ENCODE data around the gene GBP1. TPM values are rescaled to one million over a fixed set of nuclear protein-coding genes. Genes with fewer than 3 reads are reported as not detected.
"Not testable (repeated sequence)": the region's sequence is repeated elsewhere in the genome, so short reads cannot be mapped to it uniquely, and the experiment has no call there.

GBP1 gene
- total and polyA plus RNA-seq, 9 donors = 15.2 to 41.7 (median 20.8) TPM

GRCh38 chr1:89037186-89037585 is 27.8 kb downstream of the GBP1 start:
- no peaks in the 10 kb centered on the region for H3K27me3 ChIP-seq
- 82 to 86% (median 85%) methylated on average over 1 of the region's 1 CpG for WGBS, 3 donors
- H3K36me3 ChIP-seq = no peaks in the 10 kb centered on the region
- no peak overlapping the region for H3K27ac ChIP-seq
- peaks cover 0 to 6% of the 10 kb centered on the region in 2 donors for H3K9me3 ChIP-seq
- no peaks in the 10 kb centered on the region for H3K4me1 ChIP-seq (ENCODE audit: insufficient read depth)
- intact Hi-C loops (cut with DNase I) = no loop called here
- no peak overlapping the region for H3K4me3 ChIP-seq
- no peak for TF ChIP-seq EP300 (IDR thresholded peaks at IDR 0.05)
- TF ChIP-seq, protein P1, sequence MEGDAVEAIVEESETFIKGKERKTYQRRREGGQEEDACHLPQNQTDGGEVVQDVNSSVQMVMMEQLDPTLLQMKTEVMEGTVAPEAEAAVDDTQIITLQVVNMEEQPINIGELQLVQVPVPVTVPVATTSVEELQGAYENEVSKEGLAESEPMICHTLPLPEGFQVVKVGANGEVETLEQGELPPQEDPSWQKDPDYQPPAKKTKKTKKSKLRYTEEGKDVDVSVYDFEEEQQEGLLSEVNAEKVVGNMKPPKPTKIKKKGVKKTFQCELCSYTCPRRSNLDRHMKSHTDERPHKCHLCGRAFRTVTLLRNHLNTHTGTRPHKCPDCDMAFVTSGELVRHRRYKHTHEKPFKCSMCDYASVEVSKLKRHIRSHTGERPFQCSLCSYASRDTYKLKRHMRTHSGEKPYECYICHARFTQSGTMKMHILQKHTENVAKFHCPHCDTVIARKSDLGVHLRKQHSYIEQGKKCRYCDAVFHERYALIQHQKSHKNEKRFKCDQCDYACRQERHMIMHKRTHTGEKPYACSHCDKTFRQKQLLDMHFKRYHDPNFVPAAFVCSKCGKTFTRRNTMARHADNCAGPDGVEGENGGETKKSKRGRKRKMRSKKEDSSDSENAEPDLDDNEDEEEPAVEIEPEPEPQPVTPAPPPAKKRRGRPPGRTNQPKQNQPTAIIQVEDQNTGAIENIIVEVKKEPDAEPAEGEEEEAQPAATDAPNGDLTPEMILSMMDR (IDR thresholded peaks at IDR 0.05) = no peak
- no peak for TF ChIP-seq POLR2A (IDR thresholded peaks at IDR 0.05)
- no peak for DNase-seq

- Histone ChIP-seq H3K4me3 (no peak overlapping the region), H3K36me3 (no peaks in the 10 kb centered on the region), H3K27ac (no peak overlapping the region), H3K9me3 (peaks cover 0 to 6% of the 10 kb centered on the region in 2 donors), H3K4me1 (ENCODE audit: insufficient read depth) (no peaks in the 10 kb centered on the region), H3K27me3 (no peaks in the 10 kb centered on the region)
- TF ChIP-seq POLR2A (IDR thresholded peaks at IDR 0.05) (no peak), EP300 (IDR thresholded peaks at IDR 0.05) (no peak)
- TF ChIP-seq, protein P1 (IDR thresholded peaks at IDR 0.05) = no peak
- intact Hi-C loops (cut with DNase I) = no loop called here
- DNase-seq = no peak
- 76 to 83% (median 83%) methylated on average over 1 of the region's 1 CpG for WGBS, 3 donors
These were observed 29.9 kb downstream of the GBP1 start for GRCh38 chr1:89035080-89035479.

DNA sequence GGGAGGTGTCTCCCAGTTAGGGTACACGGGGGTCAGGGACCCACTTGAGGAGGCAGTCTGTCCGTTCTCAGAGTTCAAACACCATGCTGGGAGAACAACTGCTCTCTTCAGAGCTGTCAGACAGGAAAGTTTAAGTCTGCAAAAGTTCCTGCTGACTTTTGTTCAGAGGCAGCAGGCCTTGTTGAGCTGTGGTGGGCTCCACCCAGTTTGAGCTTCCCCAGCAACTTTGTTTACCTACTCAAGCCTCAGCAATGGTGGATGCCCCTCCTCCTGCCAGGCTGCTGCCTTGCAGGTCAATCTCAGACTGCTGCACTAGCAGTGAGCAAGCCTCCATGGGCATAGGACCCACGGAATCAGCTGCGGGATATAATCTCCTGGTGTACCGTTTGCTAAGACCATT is 31.0 kb downstream of the GBP1 start:
- H3K9me3 ChIP-seq; H3K27me3 ChIP-seq; H3K36me3 ChIP-seq; DNase-seq; intact Hi-C loops (cut with DNase I); H3K27ac ChIP-seq; H3K4me1 ChIP-seq (ENCODE audit: insufficient read depth); H3K4me3 ChIP-seq: not testable (repeated sequence)
- 91 to 94% (median 93%) methylated on average over 5 of the region's 5 CpGs for WGBS, 3 donors

GRCh38 chr1:89029051-89029450 is 36.0 kb downstream of the GBP1 start:
- intact Hi-C loops (cut with DNase I); DNase-seq; H3K4me1 ChIP-seq (ENCODE audit: insufficient read depth); H3K36me3 ChIP-seq; H3K27me3 ChIP-seq; H3K27ac ChIP-seq; H3K9me3 ChIP-seq; H3K4me3 ChIP-seq: not testable (repeated sequence)
- WGBS, 3 donors = 90 to 95% (median 91%) methylated on average over 2 of the region's 2 CpGs

DNA sequence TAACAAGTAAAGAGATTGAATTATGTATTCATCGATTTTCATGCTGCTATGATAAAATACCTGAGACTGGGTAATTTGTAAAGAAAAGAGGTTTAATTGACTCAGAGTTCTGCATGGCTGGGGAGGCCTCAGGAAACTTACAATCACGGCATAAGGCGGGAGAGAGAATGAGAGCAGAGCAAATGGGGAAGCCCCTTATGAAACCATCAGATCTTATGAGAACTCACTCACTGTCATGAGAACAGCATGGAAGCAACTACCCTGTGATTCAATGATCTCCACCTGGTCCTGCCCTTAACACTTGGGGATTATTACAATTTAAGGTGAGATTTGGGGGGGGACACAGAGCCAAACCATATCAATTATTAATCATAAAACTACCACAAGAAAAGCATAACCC is 39.1 kb downstream of the GBP1 start:
- TF ChIP-seq, protein P1 (IDR thresholded peaks at IDR 0.05) = no peak
- TF ChIP-seq POLR2A (IDR thresholded peaks at IDR 0.05) (no peak), EP300 (IDR thresholded peaks at IDR 0.05) (no peak)
- Histone ChIP-seq H3K9me3 (no peaks in the 10 kb centered on the region), H3K36me3 (no peaks in the 10 kb centered on the region), H3K27me3 (no peaks in the 10 kb centered on the region), H3K27ac (no peak overlapping the region), H3K4me1 (ENCODE audit: insufficient read depth) (peaks cover 4% of the 10 kb centered on the region), H3K4me3 (no peak overlapping the region)
- DNase-seq = no peak
- intact Hi-C loops (cut with DNase I) = no loop called here
- WGBS, 3 donors = 93 to 98% (median 96%) methylated on average over 3 of the region's 3 CpGs

DNA sequence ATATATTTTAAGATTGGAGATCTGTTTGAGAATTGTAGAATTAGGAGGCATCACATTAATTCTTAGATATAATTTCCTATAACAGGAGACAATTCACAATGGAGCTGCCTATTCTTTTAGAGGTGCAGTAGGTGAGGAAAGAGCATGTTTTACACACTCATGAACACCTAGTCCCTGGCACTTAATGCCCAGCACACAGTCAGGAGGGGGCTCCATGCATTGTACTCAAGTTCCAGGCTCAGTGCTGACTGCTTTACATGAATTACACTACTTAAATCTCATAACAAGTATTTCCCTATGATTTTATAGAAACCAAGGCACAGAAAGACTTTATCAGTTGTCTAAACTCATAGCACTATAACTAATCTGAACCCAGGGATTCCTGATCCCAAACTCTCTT is 42.0 kb downstream of the GBP1 start:
- Histone ChIP-seq H3K9me3 (no peaks in the 10 kb centered on the region), H3K27me3 (no peaks in the 10 kb centered on the region), H3K4me1 (ENCODE audit: insufficient read depth) (peaks cover 4% of the 10 kb centered on the region), H3K36me3 (no peaks in the 10 kb centered on the region), H3K4me3 (peak overlapping the region; percentile 38), H3K27ac (peak overlapping the region; percentile 27 to 81)
- DNase-seq = no peak
- TF ChIP-seq EP300 (IDR thresholded peaks at IDR 0.05) = no peak
- intact Hi-C loops (cut with DNase I) = no loop called here
